A549 (cell line): ENCODE data around the gene ARMC6. TPM values are rescaled to one million over a fixed set of nuclear protein-coding genes. Genes with fewer than 3 reads are reported as not detected.

Experiments used
- ATAC-seq, 2 experiments: fragments of 200-7000 bp in 1 of 2; fragments of >200 bp in 1 of 2; cut with Nextera tagmentation in 1 of 2; cut with Tn5 transposase in 1 of 2; 3 replicates each; pipeline versions ENCODE4 v1.8.0 to v1.9.1; 2018 to 2020; ENCODE audit warnings: mild to moderate bottlenecking in 1 of 2, moderate library complexity in 1 of 2
- CTCF ChIA-PET: fragments of 300-600 bp; sonication (Branson Sonifier 250); formaldehyde crosslinking; extraction: SDS; loops from one replicate; lab custom pipeline; 2021; ENCODE audit warnings: antibody characterized with exemption, inconsistent platforms; lab: Yijun Ruan, JAX
- POLR2A ChIA-PET: fragments of 350-600 bp; formaldehyde crosslinking; extraction: SDS; loops from one replicate; lab custom pipeline; 2021; ENCODE audit warnings: antibody characterized with exemption, inconsistent platforms; lab: Yijun Ruan, JAX
- DNase-seq, 2 experiments: peaks; one replicate each; pipeline versions ENCODE4 v3.0.0 to v3.0.0-alpha.2; 2011 to 2016; ENCODE audit warnings: low read depth in 1 of 2, low spot score in 1 of 2
- FAIRE-seq: peaks from 2 replicates; lab custom pipeline; 2011; peaks lifted over from hg19 to GRCh38; lab: Jason Lieb, UNC
- H3K27ac ChIP-seq, 2 experiments: fragments of >200 bp; sonication (Bioruptor Twin); formaldehyde crosslinking; 3 replicates each; pipeline ENCODE4 v1.5.1; 2016 to 2017
- H3K4me1 ChIP-seq: fragments of >200 bp; sonication (Bioruptor Twin); formaldehyde crosslinking; 3 replicates; pipeline ENCODE4 v1.6.1; 2016
- H3K4me2 ChIP-seq: fragments of >200 bp; sonication (Bioruptor Twin); formaldehyde crosslinking; 3 replicates; pipeline ENCODE4 v1.6.1; 2016
- H3K4me3 ChIP-seq: fragments of >200 bp; sonication (Bioruptor Twin); formaldehyde crosslinking; 3 replicates; pipeline ENCODE4 v1.5.1; 2016
- H3K9me3 ChIP-seq: fragments of >200 bp; sonication (Bioruptor Twin); formaldehyde crosslinking; 3 replicates; pipeline ENCODE4 v1.6.1; 2016
- BHLHE40 ChIP-seq: IDR thresholded peaks from 2 replicates; pipeline ENCODE4 v1.6.1; 2012; ENCODE audit warnings: low read depth, low read length, inconsistent platforms
- CBX8 ChIP-seq: fragments of 200-600 bp; sonication (generic); IDR thresholded peaks from 2 replicates; pipeline ENCODE4 v1.6.1; 2016
- CHD2 ChIP-seq: fragments of 150-350 bp; IDR thresholded peaks from 2 replicates; pipeline ENCODE4 v1.6.1; 2014; ENCODE audit warnings: low read length; ENCODE audit not compliant: partially characterized antibody
- CHD4 ChIP-seq: fragments of 200-600 bp; sonication (generic); IDR thresholded peaks from 2 replicates; pipeline ENCODE4 v1.6.1; 2016; ENCODE audit warnings: antibody characterized with exemption, mild to moderate bottlenecking, borderline replicate concordance
- CTCF ChIP-seq: fragments of >200 bp; sonication (Bioruptor Twin); formaldehyde crosslinking; IDR thresholded peaks from 3 replicates; pipeline ENCODE4 v1.5.1; 2016
- E2F6 ChIP-seq: IDR thresholded peaks from 2 replicates; pipeline ENCODE4 v1.6.1; 2012; ENCODE audit warnings: low read depth, borderline replicate concordance
- ESRRA ChIP-seq: fragments of 150-350 bp; IDR thresholded peaks from 2 replicates; pipeline ENCODE4 v1.6.1; 2014; ENCODE audit warnings: mild to moderate bottlenecking, low read length, borderline replicate concordance
- FOSL2 ChIP-seq, 2 experiments: fragments of 450-650 bp in 1 of 2; fragments of >200 bp in 1 of 2; sonication (Bioruptor Twin) in 1 of 2; formaldehyde crosslinking; IDR thresholded peaks; 2 replicates each; pipeline versions ENCODE4 v1.5.0 to v1.6.1; 2016 to 2020; ENCODE audit warnings: mild to moderate bottlenecking in 1 of 2, moderate library complexity in 1 of 2
- FOXS1 ChIP-seq: fragments of 250-450 bp; sonication (Bioruptor Pico); IDR thresholded peaks from 2 replicates; pipeline ENCODE4 v1.5.0; 2020; ENCODE audit warnings: mild to moderate bottlenecking, moderate library complexity
- HEYL ChIP-seq: fragments of 250-450 bp; sonication (Bioruptor Pico); IDR thresholded peaks from 2 replicates; pipeline ENCODE4 v1.8.0; 2021; ENCODE audit warnings: mild to moderate bottlenecking, moderate library complexity
- HOXB13 ChIP-seq: fragments of 250-450 bp; sonication (Bioruptor Pico); IDR thresholded peaks from 2 replicates; pipeline ENCODE4 v1.5.0; 2020; ENCODE audit warnings: low read depth, mild to moderate bottlenecking, moderate library complexity
- KDM1A ChIP-seq: fragments of 200-600 bp; sonication (generic); IDR thresholded peaks from 2 replicates; pipeline ENCODE4 v1.6.1; 2016; ENCODE audit warnings: low read depth, mild to moderate bottlenecking
- KDM5A ChIP-seq: fragments of 200-600 bp; sonication (generic); IDR thresholded peaks from 2 replicates; pipeline ENCODE4 v1.6.1; 2016; ENCODE audit warnings: antibody characterized with exemption, mild to moderate bottlenecking
- MAFK ChIP-seq: fragments of 450-650 bp; IDR thresholded peaks from 2 replicates; pipeline ENCODE4 v1.6.1; 2014; ENCODE audit not compliant: partially characterized antibody
- MAZ ChIP-seq: fragments of 150-350 bp; IDR thresholded peaks from 2 replicates; pipeline ENCODE4 v1.6.1; 2014; ENCODE audit warnings: antibody characterized with exemption, low read depth, low read length, borderline replicate concordance
- NFE2L2 ChIP-seq: fragments of 150-350 bp; conservative IDR thresholded peaks from 2 replicates; pipeline ENCODE4 v1.6.1; 2014; ENCODE audit warnings: low read length
- NPAS2 ChIP-seq: fragments of 250-450 bp; sonication (Bioruptor Pico); IDR thresholded peaks from 2 replicates; pipeline ENCODE4 v1.8.0; 2022; ENCODE audit warnings: mild to moderate bottlenecking, moderate library complexity, borderline replicate concordance
- NR3C1 ChIP-seq: fragments of >200 bp; sonication (Bioruptor Twin); formaldehyde crosslinking; IDR thresholded peaks from 3 replicates; pipeline ENCODE4 v1.6.1; 2017
- PHF8 ChIP-seq: fragments of 200-600 bp; sonication (generic); IDR thresholded peaks from 2 replicates; pipeline ENCODE4 v1.6.1; 2016; ENCODE audit warnings: low read depth, mild to moderate bottlenecking, antibody characterized with exemption, moderate library complexity, borderline replicate concordance
- POLR2A ChIP-seq: IDR thresholded peaks from 2 replicates; pipeline ENCODE4 v1.6.1; 2012; ENCODE audit warnings: mild to moderate bottlenecking, low read length
- POLR2AphosphoS2 ChIP-seq: conservative IDR thresholded peaks from 2 replicates; pipeline ENCODE4 v1.6.1; 2012; ENCODE audit warnings: low read length, improper control_type of control experiment, inconsistent platforms
- RAD21 ChIP-seq, 2 experiments: fragments of >200 bp in 1 of 2; sonication (Bioruptor Twin) in 1 of 2; formaldehyde crosslinking in 1 of 2; IDR thresholded peaks in 1 of 2; conservative IDR thresholded peaks in 1 of 2; 2 replicates in 1 of 2; 3 replicates in 1 of 2; pipeline ENCODE4 v1.6.1; 2012 to 2018; ENCODE audit warnings: inconsistent platforms in 1 of 2
- RARB ChIP-seq: fragments of 250-450 bp; sonication (Bioruptor Pico); IDR thresholded peaks from 2 replicates; pipeline ENCODE4 v1.8.0; 2021; ENCODE audit warnings: mild to moderate bottlenecking, moderate library complexity
- RCOR1 ChIP-seq: fragments of 150-350 bp; IDR thresholded peaks from 2 replicates; pipeline ENCODE4 v1.6.1; 2014; ENCODE audit warnings: antibody characterized with exemption, low read length, low read depth
- RFX5 ChIP-seq: fragments of 450-650 bp; IDR thresholded peaks from 2 replicates; pipeline ENCODE4 v1.7.1; 2014; ENCODE audit warnings: antibody characterized with exemption, mild to moderate bottlenecking, moderate library complexity
- RNF2 ChIP-seq: fragments of 200-600 bp; sonication (generic); IDR thresholded peaks from 2 replicates; pipeline ENCODE4 v1.6.1; 2016; ENCODE audit warnings: low read depth, mild to moderate bottlenecking, antibody characterized with exemption, moderate library complexity, borderline replicate concordance
- SMC3 ChIP-seq: fragments of >200 bp; sonication (Bioruptor Twin); formaldehyde crosslinking; IDR thresholded peaks from 3 replicates; pipeline ENCODE4 v1.6.1; 2018; ENCODE audit warnings: inconsistent platforms
- ZFP36 ChIP-seq: fragments of 450-650 bp; IDR thresholded peaks from 2 replicates; pipeline ENCODE4 v1.6.1; 2014; ENCODE audit warnings: borderline replicate concordance; ENCODE audit not compliant: partially characterized antibody
- WGBS: methylation state at CpG from one replicate; pipeline ENCODE4 v1.1.6; 2017; ENCODE audit errors: missing lambda C conversion rate; 5-methylcytosine and 5-hydroxymethylcytosine counted together
- polyA plus RNA-seq, 4 experiments: library from polyadenylated mRNA; depleted of rRNA in 3 of 4; stranded (reverse); fragments of >200 nt; fragmentation: RNase III in 1 of 4; extraction: RNeasy Plus Mini Kit Qiagen cat#74134 plus additional on column Dnase treatment in 1 of 4; gene quantifications; 2 replicates in 3 of 4; 3 replicates in 1 of 4; pipeline ENCODE4 v1.2.3, GENCODE V29; 2011 to 2017

The ARMC6 gene
- polyA plus RNA-seq, 2 of the 4 experiments (the other 2 are of a cell fraction) = 18.2 to 27.6 TPM

- WGBS = 91% methylated on average over 12 of the region's 12 CpGs
- FAIRE-seq = no peak
- no peak overlapping the region for H3K4me2 ChIP-seq
- ATAC-seq = no peak
- H3K4me3 ChIP-seq = no peak overlapping the region
- no peaks in the 10 kb centered on the region for H3K9me3 ChIP-seq
- CTCF ChIA-PET = interaction anchor here (0.9 to 2.4 kb wide), 5 partner anchors 9 to 143 kb away, joined by 3 to 6 read pairs (median 3); partner anchors contain the start of gene NR2C2AP
- H3K27ac ChIP-seq = no peak overlapping the region
- H3K4me1 ChIP-seq = peaks cover 18% of the 10 kb centered on the region
- DNase-seq = no peak
- TF ChIP-seq NR3C1 (no peak), MAFK (no peak), RFX5 (no peak), FOSL2 (IDR thresholded peaks at IDR 0.05) (no peak), FOSL2 (CRISPR knock-in tag; IDR thresholded peaks at IDR 0.05) (no peak), BHLHE40 (no peak), CTCF (no peak), PHF8 (no peak), RAD21 (conservative IDR thresholded peaks at IDR 0.05 in 1 of 2, IDR thresholded peaks at IDR 0.05 in 1 of 2) (no peak), KDM5A (no peak), RNF2 (no peak), MAZ (no peak), CHD4 (no peak), POLR2A (no peak)
- TF ChIP-seq, all 56 proteins: peak for 0
- POLR2A ChIA-PET = no interaction called here
Observed at GRCh38 chr19:19059837-19060611, 26.6 kb downstream of the ARMC6 start.

GRCh38 chr19:19061506-19061905, 28.1 kb downstream of the ARMC6 start:
- Histone ChIP-seq H3K27ac (no peak overlapping the region), H3K4me3 (no peak overlapping the region), H3K4me1 (peaks cover 20% of the 10 kb centered on the region), H3K9me3 (no peaks in the 10 kb centered on the region), H3K4me2 (no peak overlapping the region)
- no peak for FAIRE-seq
- no peak for DNase-seq
- ChIA-PET POLR2A (no interaction called here), CTCF (interaction anchor here (0.6 to 2.4 kb wide), 3 partner anchors 38 to 86 kb away, joined by 3 to 6 read pairs (median 5); no protein-coding TSS in a partner anchor)
- no peak for ATAC-seq
- WGBS = 100% methylated on average over 4 of the region's 8 CpGs
- TF ChIP-seq HOXB13 (CRISPR knock-in tag) = no peak

GRCh38 chr19:19062454-19063182, 29.2 kb downstream of the ARMC6 start:
- Histone ChIP-seq H3K4me1 (peaks cover 20% of the 10 kb centered on the region), H3K4me2 (peak overlapping the region; percentile 78), H3K27ac (peak overlapping the region in 1 of 2 experiments; percentile 85; a peak in 2 of 6 replicates), H3K9me3 (no peaks in the 10 kb centered on the region), H3K4me3 (peak overlapping the region; percentile 60; the same call in 2 of the 3 replicates)
- POLR2A ChIA-PET = no interaction called here
- ATAC-seq = no peak
- CTCF ChIA-PET = interaction anchor here (0.6 to 2.4 kb wide), 6 partner anchors 8 to 87 kb away, joined by 3 to 7 read pairs (median 6); no protein-coding TSS in a partner anchor
- peak in 1 of 2 experiments; percentile 7 for DNase-seq
- FAIRE-seq = no peak
- 68% methylated on average over 4 of the region's 4 CpGs for WGBS
- TF ChIP-seq RARB (no peak), FOSL2 (IDR thresholded peaks at IDR 0.05) (no peak), FOSL2 (CRISPR knock-in tag; IDR thresholded peaks at IDR 0.05) (no peak; the same call in 1 of the 2 replicates), NFE2L2 (no peak), NPAS2 (no peak), FOXS1 (CRISPR knock-in tag) (no peak), MAFK (no peak), SMC3 (no peak), HEYL (CRISPR knock-in tag) (no peak), POLR2AphosphoS2 (no peak), RCOR1 (no peak), CHD2 (no peak), ZFP36 (peak; percentile 73), KDM1A (peak; percentile 77; the same call in 1 of the 2 replicates), ESRRA (no peak), E2F6 (0 out of 2 replicates have a peak, but pooled peaks have one; percentile 10), CBX8 (no peak)
